Spinal cord (tissue), 10 donors: ENCODE results near the gene ZNF133. TPM values are rescaled to one million over a fixed set of nuclear protein-coding genes. Genes with fewer than 3 reads are reported as not detected.
"Not testable (repeated sequence)": the region's sequence is repeated elsewhere in the genome, so short reads cannot be mapped to it uniquely, and the experiment has no call there.

ENCODE experiments used
- DNase-seq, 6 donors: peaks; one replicate each; pipeline versions ENCODE4 v3.0.0 to v3.0.0-alpha.2; 2013 to 2015; ENCODE audit warnings: low spot score in 6 of 6, low read depth in 4 of 6
- H3K27ac ChIP-seq: one replicate; pipeline ENCODE4 v1.5.1; 2013; ENCODE audit warnings: low read depth, low read length, control low read depth
- H3K27me3 ChIP-seq: one replicate; pipeline ENCODE4 v1.6.1; 2013; ENCODE audit warnings: low read length; ENCODE audit not compliant: control insufficient read depth, insufficient read depth
- H3K36me3 ChIP-seq: one replicate; pipeline ENCODE4 v1.6.1; 2013; ENCODE audit warnings: low read length; ENCODE audit not compliant: control insufficient read depth, insufficient read depth
- H3K4me1 ChIP-seq: one replicate; pipeline ENCODE4 v1.6.1; 2013; ENCODE audit warnings: low read length; ENCODE audit not compliant: control insufficient read depth, insufficient read depth
- H3K4me3 ChIP-seq: one replicate; pipeline ENCODE4 v1.5.1; 2013; ENCODE audit warnings: low read depth, low read length, control low read depth
- H3K9me3 ChIP-seq: one replicate; pipeline ENCODE4 v1.6.1; 2013; ENCODE audit warnings: low read length; ENCODE audit not compliant: control insufficient read depth, insufficient read depth
- whole genome bisulfite sequencing: methylation state at CpG from one replicate; pipeline ENCODE4 v1.1.5; 2013; ENCODE audit warnings: missing lambda C conversion rate; ENCODE audit not compliant: insufficient coverage; 5-methylcytosine and 5-hydroxymethylcytosine counted together
- long read RNA-seq, 4 donors: transcript quantifications; one replicate each; lab custom pipeline, GENCODE V29; 2026
- polyA plus RNA-seq, 2 donors: library from polyadenylated mRNA; unstranded; fragments of 120-200 nt; gene quantifications; one replicate each; pipeline ENCODE4 v1.2.1, GENCODE V29; 2013; ENCODE audit not compliant: insufficient read length in 2 of 2
- total RNA-seq, 2 donors: library from RNA; depleted of rRNA in 1 of 2; stranded (reverse); fragments of 120-200 nt in 1 of 2; fragments of >200 nt in 1 of 2; gene quantifications; one replicate each; pipeline versions ENCODE4 v1.2.3 to v1.2.4, GENCODE V29; 2013 to 2014
- donor health status: healthy.

Gene ZNF133
- 10 to 100 TPM; 24.2 to 31.7 TPM for total RNA-seq
- polyA plus RNA-seq: 10 to 100 TPM; 25.5 to 36.4 TPM
- long read RNA-seq, donor 1, partial matches to known transcripts: 0 of 1 reads
- long read RNA-seq, donor 1, other reads (novel, unspliced or antisense): 0 of 1 reads
- long read RNA-seq, donor 2: 0 reads
- long read RNA-seq, donor 3: 0 reads
- long read RNA-seq, donor 4, partial matches to known transcripts: 0 of 2 reads
- long read RNA-seq, donor 4, other reads (novel, unspliced or antisense): 0 of 2 reads

DNA sequence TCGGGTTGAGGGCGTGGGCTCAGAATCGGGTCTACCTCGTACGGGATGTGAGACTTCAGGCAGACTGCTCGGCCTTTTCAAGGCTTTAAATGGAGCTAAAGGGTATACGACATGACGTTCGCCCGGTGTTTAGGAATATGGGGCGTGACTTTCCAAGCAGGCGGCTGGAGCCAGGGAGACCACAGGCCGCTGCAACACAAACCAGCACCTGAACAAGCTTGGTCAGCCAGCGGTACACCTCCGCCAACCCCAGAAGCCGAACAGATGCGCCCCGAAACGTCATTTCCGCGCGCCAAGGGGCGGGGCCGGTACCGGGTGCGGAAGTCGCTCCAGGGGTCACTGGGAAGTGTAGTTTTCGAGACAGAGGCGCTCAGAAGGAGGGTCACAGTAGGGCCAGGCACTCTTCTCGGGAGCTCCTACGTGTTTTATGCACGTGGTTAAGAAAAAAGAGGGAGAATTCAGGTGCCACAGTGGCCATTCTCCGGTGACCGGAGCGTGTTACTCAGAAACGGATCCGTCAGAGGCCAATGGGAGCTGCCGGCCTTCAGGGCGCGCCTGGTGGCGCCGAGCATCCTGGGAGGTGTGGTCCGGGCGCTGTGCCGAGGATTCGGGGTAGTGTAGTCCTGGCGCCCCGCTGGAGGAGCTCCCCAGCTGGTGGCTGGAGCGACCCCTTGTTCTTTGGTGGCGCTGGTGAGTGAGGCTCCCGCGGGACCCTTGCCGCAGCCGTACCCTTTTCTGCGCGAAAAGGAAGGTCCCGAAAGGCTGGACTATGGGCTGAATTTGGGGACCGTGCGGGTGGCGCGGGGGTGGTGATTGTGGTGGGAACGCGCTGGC, at the start of gene ZNF133:
ZNF133 (plus strand) TSS at position 613 of the 834 bp plus-strand sequence. CDS start 17,160 bp downstream, outside the sequence.
- Histone ChIP-seq H3K36me3 (peaks cover 9% of the 10 kb centered on the region), H3K9me3 (no peaks in the 10 kb centered on the region), H3K4me3 (peak within 1 kb of the TSS; percentile 90), H3K27me3 (no peaks in the 10 kb centered on the region), H3K4me1 (peaks cover 10% of the 10 kb centered on the region), H3K27ac (peak within 1 kb of the TSS; percentile 93)
- under 1% methylated on average over 63 of the region's 63 CpGs for WGBS
- DNase-seq: peak; percentile 94 to 100 (median 98)

DNA sequence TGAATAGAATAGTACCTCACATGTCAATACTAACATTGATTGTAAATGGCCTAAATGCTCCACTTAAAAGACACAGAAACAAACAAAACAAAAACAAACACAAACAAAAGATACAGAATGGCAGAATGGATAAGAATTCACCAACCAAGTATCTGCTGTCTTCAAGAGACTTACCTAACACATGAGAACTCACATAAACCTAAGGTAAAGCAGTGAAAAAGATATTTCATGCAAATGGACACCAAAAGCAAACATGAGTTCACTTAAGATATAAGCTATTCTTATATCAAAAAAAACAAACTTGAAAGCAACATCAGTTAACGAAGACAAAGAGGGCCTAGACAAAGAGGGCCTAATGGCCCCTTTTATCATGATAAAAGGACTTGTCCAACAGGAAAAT, 47.3 kb upstream of the ZNF133 start:
- Histone ChIP-seq H3K4me3 (no peak overlapping the region), H3K36me3 (no peaks in the 10 kb centered on the region), H3K27ac (no peak overlapping the region), H3K4me1 (no peaks in the 10 kb centered on the region), H3K27me3 (no peaks in the 10 kb centered on the region), H3K9me3 (no peaks in the 10 kb centered on the region)
- DNase-seq: no peak
- WGBS: no CpG with 5 or more reads among the region's 1 CpG

- Histone ChIP-seq H3K27me3 (no peaks in the 10 kb centered on the region), H3K36me3 (no peaks in the 10 kb centered on the region), H3K4me1 (no peaks in the 10 kb centered on the region), H3K27ac (no peak overlapping the region), H3K9me3 (no peaks in the 10 kb centered on the region), H3K4me3 (no peak overlapping the region)
- WGBS: no CpG with 5 or more reads among the region's 1 CpG
- DNase-seq: no peak
Measured at GRCh38 chr20:18243802-18244201, 44.5 kb upstream of the ZNF133 start.

DNA sequence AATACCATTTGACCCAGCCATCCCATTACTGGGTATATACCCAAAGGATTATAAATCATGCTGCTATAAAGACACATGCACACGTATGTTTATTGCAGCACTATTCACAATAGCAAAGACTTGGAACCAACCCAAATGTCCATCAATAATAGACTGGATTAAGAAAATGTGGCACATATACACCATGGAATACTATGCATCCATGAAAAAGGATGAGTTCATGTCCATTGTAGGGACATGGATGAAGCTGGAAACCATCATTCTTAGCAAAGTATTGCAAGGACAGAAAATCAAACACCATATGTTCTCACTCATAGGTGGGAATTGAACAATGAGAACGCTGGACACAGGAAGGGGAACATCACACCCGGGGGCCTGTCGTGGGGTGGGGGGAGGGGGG, 39.8 kb upstream of the ZNF133 start:
- not testable (repeated sequence) for H3K4me3 ChIP-seq, H3K4me1 ChIP-seq, H3K9me3 ChIP-seq, H3K27ac ChIP-seq, H3K36me3 ChIP-seq, H3K27me3 ChIP-seq, DNase-seq
- no CpG with 5 or more reads among the region's 4 CpGs for WGBS

DNA sequence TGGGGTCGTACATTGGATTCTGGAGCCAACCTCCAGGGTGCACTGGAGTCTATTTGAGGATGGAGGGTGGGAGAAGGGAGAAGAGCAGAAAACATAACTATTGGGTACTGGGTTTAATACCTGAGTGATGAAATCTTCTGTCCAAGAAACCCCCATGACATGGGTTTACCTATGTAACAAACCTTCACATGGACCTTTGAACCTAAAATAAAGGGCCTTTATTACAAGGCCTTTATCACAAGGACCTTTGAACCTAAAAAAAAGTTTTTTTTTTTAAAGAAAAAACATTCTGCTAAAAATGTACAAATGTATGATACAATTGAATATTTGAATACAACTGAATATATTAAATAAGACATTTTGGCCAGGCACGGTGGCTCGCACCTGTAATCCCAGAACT, 38.1 kb upstream of the ZNF133 start:
- Histone ChIP-seq H3K27ac (no peak overlapping the region), H3K36me3 (no peaks in the 10 kb centered on the region), H3K27me3 (no peaks in the 10 kb centered on the region), H3K4me1 (no peaks in the 10 kb centered on the region), H3K9me3 (no peaks in the 10 kb centered on the region), H3K4me3 (no peak overlapping the region)
- WGBS: no CpG with 5 or more reads among the region's 3 CpGs
- no peak for DNase-seq

GRCh38 chr20:18252597-18253451, 35.5 kb upstream of the ZNF133 start:
- no peaks in the 10 kb centered on the region for H3K4me1 ChIP-seq
- no peaks in the 10 kb centered on the region for H3K9me3 ChIP-seq
- no peak for DNase-seq
- no peak overlapping the region for H3K27ac ChIP-seq
- no peaks in the 10 kb centered on the region for H3K36me3 ChIP-seq
- no peak overlapping the region for H3K4me3 ChIP-seq
- no peaks in the 10 kb centered on the region for H3K27me3 ChIP-seq
- 90% methylated on average over 19 of the region's 20 CpGs for WGBS

DNA sequence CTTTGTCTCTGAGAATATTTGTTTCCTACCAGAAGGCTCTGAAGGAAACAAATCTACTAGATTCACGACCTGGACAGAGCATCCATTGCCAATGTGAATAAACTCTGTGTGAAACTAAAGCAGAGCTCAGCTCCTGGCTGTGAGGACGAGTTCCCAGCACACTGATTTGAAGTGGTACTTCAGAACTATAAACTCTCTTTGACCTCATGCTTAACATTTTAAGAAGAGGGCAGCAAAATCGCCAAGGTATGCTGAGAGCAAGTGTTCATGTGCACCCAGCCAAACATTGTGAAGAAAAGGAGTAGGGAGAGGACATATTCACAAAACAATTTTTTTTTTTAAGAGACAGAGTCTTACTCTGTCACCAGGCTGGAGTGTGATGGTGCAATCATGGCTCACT, 33.7 kb upstream of the ZNF133 start:
- no peak overlapping the region for H3K27ac ChIP-seq
- WGBS: 75% methylated on average over 1 of the region's 3 CpGs

DNA sequence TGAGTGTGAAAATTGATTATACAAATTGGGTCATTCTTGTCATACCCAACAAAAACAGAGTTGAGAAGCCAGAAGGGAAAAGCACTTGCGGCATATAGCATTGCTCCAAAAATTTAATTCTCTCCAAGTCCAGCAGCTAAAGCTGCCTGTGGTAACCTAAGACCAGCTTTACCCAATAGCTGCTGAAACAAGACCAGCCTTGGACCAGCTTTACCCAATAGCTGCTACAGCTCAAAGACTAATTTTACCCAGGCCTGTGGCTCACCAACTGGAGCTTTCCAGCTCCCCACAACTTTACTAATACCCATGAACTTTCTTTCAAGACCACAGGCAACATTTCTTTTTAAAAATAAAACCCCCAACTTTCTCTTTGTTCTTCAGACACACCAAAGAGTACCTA, 32.8 kb upstream of the ZNF133 start:
- no peak overlapping the region for H3K27ac ChIP-seq
- DNase-seq: no peak
- H3K27me3 ChIP-seq: no peaks in the 10 kb centered on the region
- no peaks in the 10 kb centered on the region for H3K36me3 ChIP-seq
- no peaks in the 10 kb centered on the region for H3K9me3 ChIP-seq
- no peaks in the 10 kb centered on the region for H3K4me1 ChIP-seq
- 88% methylated on average over 1 of the region's 1 CpG for WGBS
- H3K4me3 ChIP-seq: no peak overlapping the region

More for the DNA sequence above, 33.7 kb upstream of the ZNF133 start:
- Histone ChIP-seq H3K4me3 (no peak overlapping the region), H3K27me3 (no peaks in the 10 kb centered on the region), H3K36me3 (no peaks in the 10 kb centered on the region), H3K9me3 (no peaks in the 10 kb centered on the region), H3K4me1 (no peaks in the 10 kb centered on the region)
- DNase-seq: no peak

DNA sequence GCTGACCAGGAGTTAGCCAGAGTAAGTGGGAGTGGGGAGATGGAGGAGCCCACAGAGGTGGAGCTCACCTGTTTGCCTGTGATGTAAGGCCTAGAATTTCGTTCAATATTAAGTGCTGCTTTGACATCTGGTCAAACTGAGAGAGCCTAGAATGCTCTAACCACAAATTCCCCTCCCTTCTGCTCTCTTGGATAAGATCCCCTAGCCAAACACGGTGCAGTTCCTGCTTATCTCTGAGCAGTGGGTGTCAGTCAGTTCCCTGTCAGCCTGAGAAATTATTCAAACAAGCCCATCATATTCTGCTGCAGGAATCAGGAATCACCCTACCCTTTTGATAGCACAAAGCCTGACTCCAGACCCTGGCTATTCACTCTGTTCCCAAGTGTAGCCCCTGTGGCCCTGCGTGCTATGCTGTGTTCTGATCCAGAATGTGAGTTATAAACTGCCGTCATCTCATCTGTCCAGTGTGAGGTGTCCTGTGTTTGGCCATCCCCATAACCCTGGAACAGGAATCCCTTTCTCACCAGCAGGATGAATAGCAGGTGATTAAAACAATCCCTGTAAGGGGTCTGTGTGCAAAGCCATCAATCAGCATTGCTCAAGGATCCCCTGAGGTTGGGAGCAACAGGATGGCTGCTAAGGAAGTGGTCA, 31.8 kb upstream of the ZNF133 start:
- DNase-seq: no peak
- H3K36me3 ChIP-seq: no peaks in the 10 kb centered on the region
- no peaks in the 10 kb centered on the region for H3K9me3 ChIP-seq
- 77% methylated on average over 2 of the region's 4 CpGs for WGBS
- H3K4me1 ChIP-seq: no peaks in the 10 kb centered on the region
- no peak overlapping the region for H3K4me3 ChIP-seq
- no peak overlapping the region for H3K27ac ChIP-seq
- H3K27me3 ChIP-seq: no peaks in the 10 kb centered on the region
